Heart left ventricle (tissue), 16 donors: ENCODE results near the gene ZDHHC23. TPM values are rescaled to one million over a fixed set of nuclear protein-coding genes. Genes with fewer than 3 reads are reported as not detected.

Source experiments
- ATAC-seq, 4 donors: fragments of 200-7000 bp; cut with Tn5 transposase; one replicate each; pipeline ENCODE4 v1.9.1; 2020 to 2022; ENCODE audit warnings: moderate library complexity in 4 of 4, mild to moderate bottlenecking in 3 of 4, moderate number of reproducible peaks in 1 of 4
- DNase-seq, 5 donors: peaks; one replicate each; pipeline ENCODE4 v3.0.0-alpha.2; 2020
- H3K27ac ChIP-seq, 12 donors: fragments of 200-600 bp; sonication (generic) in 4 of 12; one replicate each; pipeline versions ENCODE4 v1.5.0 to v1.8.0; 2016 to 2022; ENCODE audit warnings: mild to moderate bottlenecking in 2 of 12
- H3K27me3 ChIP-seq, 9 donors: fragments of 200-600 bp; sonication (generic) in 2 of 9; one replicate each; pipeline versions ENCODE4 v1.5.1 to v1.8.0; 2016 to 2022; ENCODE audit warnings: mild to moderate bottlenecking in 3 of 9
- H3K36me3 ChIP-seq, 9 donors: fragments of 200-600 bp; sonication (generic) in 2 of 9; one replicate each; pipeline versions ENCODE4 v1.5.0 to v1.8.0; 2018 to 2022; ENCODE audit warnings: mild to moderate bottlenecking in 2 of 9
- H3K4me1 ChIP-seq, 12 donors: fragments of 200-600 bp; sonication (generic) in 4 of 12; one replicate each; pipeline versions ENCODE4 v1.5.0 to v1.8.0; 2016 to 2022; ENCODE audit warnings: mild to moderate bottlenecking in 3 of 12
- H3K4me3 ChIP-seq, 12 donors: fragments of 200-600 bp; sonication (generic) in 4 of 12; one replicate each; pipeline versions ENCODE4 v1.5.0 to v1.8.0; 2017 to 2022; ENCODE audit warnings: mild to moderate bottlenecking in 9 of 12, moderate library complexity in 4 of 12
- H3K9me3 ChIP-seq, 12 donors: fragments of 200-600 bp; sonication (generic) in 4 of 12; one replicate each; pipeline versions ENCODE4 v1.5.0 to v1.8.0; 2016 to 2022; ENCODE audit warnings: mild to moderate bottlenecking in 1 of 12
- POLR2A ChIP-seq, 2 donors: fragments of 450-650 bp; IDR thresholded peaks; one replicate each; pipeline ENCODE4 v1.6.1; 2017; ENCODE audit warnings: antibody characterized with exemption in 2 of 2, mild to moderate bottlenecking in 2 of 2, moderate library complexity in 2 of 2
- WGBS, 4 donors: extraction: QIAGEN DNeasy Blood & Tissue Kit in 2 of 4; methylation state at CpG; one replicate each; pipeline versions ENCODE4 v1.1.5 to v1.1.7; 2013 to 2018; 5-methylcytosine and 5-hydroxymethylcytosine counted together
- intact Hi-C, 10 donors: fragments of 100-400 bp; cut with DNase I; formaldehyde crosslinking; loops; one replicate each; pipeline versions ENCODE4 v1.11.1 to v1.14.2; 2022
- polyA plus RNA-seq, 2 donors: library from polyadenylated mRNA; stranded (reverse); fragments of 200-250 nt; gene quantifications; one replicate each; pipeline ENCODE4 v1.2.3, GENCODE V29; 2013
- total RNA-seq, 9 donors: library from RNA; depleted of rRNA in 2 of 9; stranded (reverse); fragments of >200 nt in 2 of 9; fragmentation: NEBNext Ultra II Directional in 3 of 9; extraction: Animal tissue kit (Norgen Biotek cat#: 25700) in 3 of 9; gene quantifications; one replicate each; pipeline versions ENCODE4 v1.1.0 to v1.2.4, GENCODE V29; 2016 to 2023
- TF ChIP-seq, protein P1 (sequence below), 12 donors: fragments of 200-600 bp; sonication (generic) in 4 of 12; IDR thresholded peaks; one replicate each; pipeline versions ENCODE4 v1.5.0 to v1.8.0; 2018 to 2022; ENCODE audit warnings: antibody characterized with exemption in 12 of 12, mild to moderate bottlenecking in 5 of 12
- donor health status: ischemic (EF 13 %, LVEDD 7.1; RV severe dilation, severe dysfunction).
- donor health status: healthy with polysubstance abuse.
- donor health status: DM: no; HTN: yes; CAD: no.
- donor health status: DM: no; HTN: no; CAD: no.
- donor health status: ischemic (EF 25% LVEDD 6.9; RV normal size, moderate dysfunction).
- donor health status: ischemic (EF 25% LVEDD 5.7; RV mildly dilated, moderate dysfunction).
- donor health status: healthy.
- donor health status: DM: yes; HTN: yes; CAD: no.
- donor health status: ischemic (EF 35%, LVEDD 5.7; RV mildly dilated, moderate dysfunction).
- donor health status: nonischemic (EF 11% LVEDD 7.7; RV severe dilation, severe dysfunction).
- donor health status: DM: yes; HTN: yes; CAD: no.
- donor health status: PGD.
- donor health status: ischemic (EF 29% LVEDD 5.4; RV normal size, mild dysfunction).
- donor health status: nonischemic (EF 23%, LVEDD 6.1; RV moderate dilation, normal function).

The ZDHHC23 gene
- total and polyA plus RNA-seq, 11 donors: 0.60 to 4.2 (median 1.7) TPM

DNA sequence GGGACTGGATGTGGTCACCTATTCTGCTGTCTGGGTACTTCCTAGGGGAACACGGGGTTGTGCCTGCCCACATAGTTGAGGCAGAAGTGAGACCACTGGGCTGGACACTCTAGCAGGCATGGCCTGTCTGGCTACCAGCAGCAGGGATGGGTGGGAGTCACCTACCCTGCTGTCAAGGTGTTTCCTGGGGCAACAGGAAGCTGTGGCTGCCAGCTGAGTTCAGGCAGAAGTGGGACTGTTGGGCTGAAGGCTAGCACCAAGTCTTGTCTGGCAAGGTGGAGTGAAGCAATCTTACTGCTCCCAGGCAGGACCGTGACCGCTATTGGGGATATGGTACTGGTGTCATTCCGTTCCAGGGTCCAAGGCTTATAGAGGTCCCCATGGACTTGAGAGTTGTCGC is 20.3 kb upstream of the ZDHHC23 start:
- DNase-seq: no peak
- Histone ChIP-seq H3K27me3 (no peaks in the 10 kb centered on the region), H3K36me3 (no peaks in the 10 kb centered on the region), H3K9me3 (peaks cover 0 to 22% (median 5%) of the 10 kb centered on the region in 12 donors), H3K27ac (no peak overlapping the region), H3K4me3 (no peak overlapping the region), H3K4me1 (no peaks in the 10 kb centered on the region)
- intact Hi-C loops: no loop called here
- WGBS, 4 donors: 78 to 94% (median 88%) methylated on average over 4 to 5 of the region's 5 CpGs
- ATAC-seq: no peak
- no peak for TF ChIP-seq POLR2A (IDR thresholded peaks at IDR 0.05)
- TF ChIP-seq, protein P1, sequence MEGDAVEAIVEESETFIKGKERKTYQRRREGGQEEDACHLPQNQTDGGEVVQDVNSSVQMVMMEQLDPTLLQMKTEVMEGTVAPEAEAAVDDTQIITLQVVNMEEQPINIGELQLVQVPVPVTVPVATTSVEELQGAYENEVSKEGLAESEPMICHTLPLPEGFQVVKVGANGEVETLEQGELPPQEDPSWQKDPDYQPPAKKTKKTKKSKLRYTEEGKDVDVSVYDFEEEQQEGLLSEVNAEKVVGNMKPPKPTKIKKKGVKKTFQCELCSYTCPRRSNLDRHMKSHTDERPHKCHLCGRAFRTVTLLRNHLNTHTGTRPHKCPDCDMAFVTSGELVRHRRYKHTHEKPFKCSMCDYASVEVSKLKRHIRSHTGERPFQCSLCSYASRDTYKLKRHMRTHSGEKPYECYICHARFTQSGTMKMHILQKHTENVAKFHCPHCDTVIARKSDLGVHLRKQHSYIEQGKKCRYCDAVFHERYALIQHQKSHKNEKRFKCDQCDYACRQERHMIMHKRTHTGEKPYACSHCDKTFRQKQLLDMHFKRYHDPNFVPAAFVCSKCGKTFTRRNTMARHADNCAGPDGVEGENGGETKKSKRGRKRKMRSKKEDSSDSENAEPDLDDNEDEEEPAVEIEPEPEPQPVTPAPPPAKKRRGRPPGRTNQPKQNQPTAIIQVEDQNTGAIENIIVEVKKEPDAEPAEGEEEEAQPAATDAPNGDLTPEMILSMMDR (IDR thresholded peaks at IDR 0.05): no peak

DNA sequence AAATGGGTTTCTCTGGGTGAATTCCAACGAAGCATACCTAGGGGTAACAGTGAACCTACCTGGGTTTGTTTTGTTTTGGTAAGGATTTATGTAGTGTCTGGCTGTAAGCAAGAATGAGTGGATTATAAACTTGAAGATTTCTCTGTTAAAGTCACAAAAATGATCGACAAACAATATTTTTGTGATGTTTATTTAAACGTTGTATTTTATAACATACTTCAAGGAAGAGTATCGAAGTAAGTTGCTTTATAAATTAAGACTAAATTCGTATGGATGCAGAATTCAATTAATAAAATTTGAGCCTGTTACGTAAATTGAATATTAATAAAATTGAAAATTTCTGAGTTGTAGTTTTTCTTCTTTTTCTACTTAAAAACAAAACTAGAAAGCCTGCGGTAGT is 982 bp upstream of the ZDHHC23 start:
- intact Hi-C loops: loop anchor here in 1 of 10 donors (5.0 kb wide), 1 partner anchor 110 kb away; the partner anchor contains the start of genes CCDC191 and QTRT2
- peak overlapping the region in 1 of 12 donors; percentile 33 for H3K27ac ChIP-seq
- DNase-seq (no peak), ATAC-seq (no peak)
- H3K9me3 ChIP-seq: no peaks in the 10 kb centered on the region
- no peak for TF ChIP-seq POLR2A (IDR thresholded peaks at IDR 0.05)
- TF ChIP-seq, protein P1 (IDR thresholded peaks at IDR 0.05): no peak
- peak overlapping the region in 11 of 12 donors; percentile 31 to 85 (median 68) for H3K4me3 ChIP-seq
- H3K36me3 ChIP-seq: no peaks in the 10 kb centered on the region
- peaks cover 0 to 16% (median 6%) of the 10 kb centered on the region in 12 donors for H3K4me1 ChIP-seq
- WGBS, 4 donors: 89 to 91% (median 90%) methylated on average over 7 of the region's 7 CpGs
- H3K27me3 ChIP-seq: peaks cover 0 to 3% (median 0%) of the 10 kb centered on the region in 9 donors

DNA sequence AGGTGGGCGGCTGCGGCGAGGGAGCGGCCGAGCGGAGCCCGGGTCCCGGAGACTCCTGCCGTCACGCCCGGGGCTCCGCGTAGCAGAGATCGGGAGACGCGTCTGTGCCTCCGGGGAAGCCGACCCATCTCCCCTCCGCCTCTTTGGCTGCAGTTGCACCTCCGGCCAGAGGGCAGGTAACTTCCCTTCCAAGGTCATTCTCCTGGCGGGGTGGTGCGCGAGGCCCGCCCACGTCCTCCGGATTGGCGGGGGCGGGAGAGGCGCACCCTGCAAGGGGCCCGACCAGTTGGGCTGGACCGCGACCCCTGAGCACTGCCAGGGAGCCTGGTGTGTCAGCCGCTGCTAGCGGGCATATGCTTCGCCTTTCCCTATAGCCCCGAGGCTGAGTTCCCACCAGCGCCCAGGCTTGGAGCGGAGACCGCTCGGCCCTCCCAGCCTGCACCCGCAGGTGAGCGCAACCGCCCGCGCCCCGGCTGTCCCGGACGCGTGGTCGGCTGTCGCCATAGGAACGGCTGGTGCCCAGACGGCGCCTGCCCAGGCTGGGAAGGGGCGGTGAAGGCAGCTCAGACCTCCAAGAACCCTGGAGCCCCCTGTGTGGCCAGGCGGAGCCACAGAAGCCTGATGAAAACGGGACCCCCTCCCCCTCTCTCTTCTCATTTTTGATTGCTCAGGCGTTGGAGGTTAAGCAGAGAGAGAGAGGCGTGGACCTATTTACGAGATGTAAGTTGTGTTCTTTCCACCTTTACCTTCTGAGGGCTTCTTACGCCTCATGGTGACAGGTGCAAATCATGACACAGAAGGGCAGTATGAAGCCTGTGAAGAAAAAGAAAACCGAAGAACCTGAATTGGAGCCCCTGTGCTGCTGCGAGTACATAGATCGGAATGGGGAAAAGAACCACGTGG is 453 bp downstream of the ZDHHC23 start:
- WGBS, 4 donors: 3 to 5% (median 3%) methylated on average over 27 to 65 of the region's 65 CpGs
- Histone ChIP-seq H3K36me3 (no peaks in the 10 kb centered on the region), H3K9me3 (no peaks in the 10 kb centered on the region), H3K27me3 (peaks cover 0 to 3% (median 0%) of the 10 kb centered on the region in 9 donors), H3K4me3 (peak overlapping the region; percentile 45 to 85 (median 70)), H3K4me1 (peaks cover 0 to 16% (median 6%) of the 10 kb centered on the region in 12 donors), H3K27ac (peak overlapping the region in 1 of 12 donors; percentile 3)
- TF ChIP-seq, protein P1 (IDR thresholded peaks at IDR 0.05): no peak
- TF ChIP-seq POLR2A (IDR thresholded peaks at IDR 0.05): no peak
- ATAC-seq: peak in 3 of 4 donors; percentile 31 to 49 (median 44)
- DNase-seq: peak in 2 of 5 donors; percentile 8 to 29
- intact Hi-C loops: loop anchor here in 1 of 10 donors (5.0 kb wide), 1 partner anchor 109 kb away; the partner anchor contains the start of genes CCDC191 and QTRT2

GRCh38 chr3:113952921-113953320 is 5.1 kb downstream of the ZDHHC23 start:
- intact Hi-C loops: no loop called here

More at GRCh38 chr3:113952921-113953320, 5.1 kb downstream of the ZDHHC23 start:
- no peak overlapping the region for H3K4me3 ChIP-seq
- H3K4me1 ChIP-seq: peaks cover 0 to 10% (median 5%) of the 10 kb centered on the region in 12 donors
- no peaks in the 10 kb centered on the region for H3K27me3 ChIP-seq
- DNase-seq (no peak), ATAC-seq (no peak)
- H3K27ac ChIP-seq: no peak overlapping the region
- H3K36me3 ChIP-seq: peaks cover 0 to 3% (median 0%) of the 10 kb centered on the region in 9 donors
- H3K9me3 ChIP-seq: no peaks in the 10 kb centered on the region
- TF ChIP-seq, protein P1 (IDR thresholded peaks at IDR 0.05): no peak
- TF ChIP-seq POLR2A (IDR thresholded peaks at IDR 0.05): no peak
